ENCODE results near the gene SGMS1.

SGMS1 gene

GRCh38 chr10:50529660-50530059 is 94.1 kb downstream of the SGMS1 start:
- in situ Hi-C loops (cut with MboI; ENCODE audit: low sequenced_read_pairs, unreplicated experiment): no loop called here
- DNase-seq (ENCODE audit: low spot score): no peak
- TF ChIP-seq CTCF (IDR thresholded peaks at IDR 0.05; ENCODE audit: borderline replicate concordance, control extremely low read depth, extremely low read depth, insufficient read depth, missing control alignments): no peak

GRCh38 chr10:50528206-50528605 is 95.5 kb downstream of the SGMS1 start:
- TF ChIP-seq CTCF (IDR thresholded peaks at IDR 0.05; ENCODE audit: borderline replicate concordance, control extremely low read depth, extremely low read depth, insufficient read depth, missing control alignments): no peak
- no peak for DNase-seq (ENCODE audit: low spot score)
- in situ Hi-C loops (cut with MboI; ENCODE audit: low sequenced_read_pairs, unreplicated experiment): no loop called here

- no peak for TF ChIP-seq CTCF (IDR thresholded peaks at IDR 0.05; ENCODE audit: borderline replicate concordance, control extremely low read depth, extremely low read depth, insufficient read depth, missing control alignments)
- DNase-seq (ENCODE audit: low spot score): no peak
- in situ Hi-C loops (cut with MboI; ENCODE audit: low sequenced_read_pairs, unreplicated experiment): no loop called here
These were observed 96.2 kb downstream of the SGMS1 start for GRCh38 chr10:50527442-50528043.

GRCh38 chr10:50526185-50526584 is 97.6 kb downstream of the SGMS1 start:
- no peak for DNase-seq (ENCODE audit: low spot score)
- in situ Hi-C loops (cut with MboI; ENCODE audit: low sequenced_read_pairs, unreplicated experiment): no loop called here
- no peak for TF ChIP-seq CTCF (IDR thresholded peaks at IDR 0.05; ENCODE audit: borderline replicate concordance, control extremely low read depth, extremely low read depth, insufficient read depth, missing control alignments)

GRCh38 chr10:50523357-50523756 is 100.4 kb downstream of the SGMS1 start:
- no peak for TF ChIP-seq CTCF (IDR thresholded peaks at IDR 0.05; ENCODE audit: borderline replicate concordance, control extremely low read depth, extremely low read depth, insufficient read depth, missing control alignments)
- DNase-seq (ENCODE audit: low spot score): no peak
- in situ Hi-C loops (cut with MboI; ENCODE audit: low sequenced_read_pairs, unreplicated experiment): no loop called here

GRCh38 chr10:50522908-50523307 is 100.8 kb downstream of the SGMS1 start:
- no peak for DNase-seq (ENCODE audit: low spot score)

More at GRCh38 chr10:50522908-50523307, 100.8 kb downstream of the SGMS1 start:
- no peak for TF ChIP-seq CTCF (IDR thresholded peaks at IDR 0.05; ENCODE audit: borderline replicate concordance, control extremely low read depth, extremely low read depth, insufficient read depth, missing control alignments)
- in situ Hi-C loops (cut with MboI; ENCODE audit: low sequenced_read_pairs, unreplicated experiment): no loop called here

All from GM13976 (cell line).